Measurements from ENCODE around the gene ZNF778. TPM values are rescaled to one million over a fixed set of nuclear protein-coding genes. Genes with fewer than 3 reads are reported as not detected.

The ZNF778 gene
- total and polyA plus RNA-seq, 2 of the 13 experiments (the other 11 are each of a cell fraction or from before 2014, with no cell fraction given) = 3.8 to 7.2 TPM

DNA sequence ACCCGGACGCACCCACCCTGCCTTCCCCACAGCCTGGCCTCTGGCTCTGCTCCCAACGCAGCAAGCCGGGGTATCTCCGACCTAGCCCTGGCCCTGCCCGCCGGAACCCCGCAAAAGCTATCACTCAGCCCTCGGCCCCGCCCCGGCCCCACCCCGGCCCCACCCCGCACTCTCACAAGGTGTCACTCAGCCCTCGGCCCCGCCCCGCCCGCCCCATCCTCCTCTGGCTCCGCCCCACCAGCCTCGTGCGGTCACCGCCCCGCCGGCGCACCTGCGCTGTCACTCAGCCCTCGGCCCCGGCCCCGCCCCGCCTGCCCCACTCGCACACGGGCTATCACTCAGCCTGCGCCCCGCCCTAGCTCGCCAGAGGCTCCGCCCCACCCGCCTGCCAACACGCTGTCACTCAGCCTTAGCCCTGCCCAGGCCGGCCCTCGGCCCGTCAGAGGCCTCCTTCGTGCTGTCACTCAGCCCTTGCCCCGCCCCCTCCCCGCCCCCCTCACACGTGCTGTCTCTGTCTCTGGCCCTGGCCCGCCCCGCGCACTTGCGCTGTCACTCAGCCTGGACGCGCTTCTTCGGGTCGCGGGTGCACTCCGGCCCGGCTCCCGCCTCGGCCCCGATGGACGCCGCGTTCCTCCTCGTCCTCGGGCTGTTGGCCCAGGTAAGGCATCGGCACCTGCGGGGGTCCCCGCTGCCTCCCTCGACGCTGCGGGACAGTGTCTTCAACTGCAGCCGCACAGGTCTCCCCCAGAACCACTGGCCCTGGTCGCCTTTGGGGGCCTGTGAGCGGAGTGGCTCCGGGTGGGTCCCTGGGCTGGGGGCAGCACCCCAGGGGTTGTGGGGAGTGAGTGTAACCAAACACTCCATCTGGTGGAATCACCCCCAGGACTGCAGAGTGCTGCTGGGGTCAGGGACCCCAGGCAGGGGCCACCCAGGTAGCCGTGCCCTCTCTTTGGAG is 46.0 kb upstream of the ZNF778 start, which contains the start of gene CDH15 (continued):
- TF ChIP-seq ZNF615 (CRISPR knock-in tag; IDR thresholded peaks at IDR 0.05; ENCODE audit: borderline replicate concordance) (no peak), FOXP1 (IDR thresholded peaks at IDR 0.05) (no peak), FOXP1 (CRISPR knock-in tag; IDR thresholded peaks at IDR 0.05) (no peak), ARNTL (CRISPR knock-in tag; IDR thresholded peaks at IDR 0.05) (peak; percentile 87), ZEB1 (IDR thresholded peaks at IDR 0.05; ENCODE audit: insufficient replicate concordance, low read depth) (peak; percentile 54), ZNF33A (CRISPR knock-in tag; IDR thresholded peaks at IDR 0.05; ENCODE audit: borderline replicate concordance) (no peak), ELF1 (CRISPR knock-in tag; IDR thresholded peaks at IDR 0.05) (no peak), HNRNPLL (IDR thresholded peaks at IDR 0.05; ENCODE audit: low read depth, low read length, poor library complexity, severe bottlenecking) (peak; percentile 30), RAD51 (IDR thresholded peaks at IDR 0.05; ENCODE audit: borderline replicate concordance) (no peak), SP2 (CRISPR knock-in tag; IDR thresholded peaks at IDR 0.05) (peak; percentile 87), HOXD1 (CRISPR knock-in tag; IDR thresholded peaks at IDR 0.05) (0 out of 2 replicates have a peak, but pooled peaks have one; percentile 31)

DNA sequence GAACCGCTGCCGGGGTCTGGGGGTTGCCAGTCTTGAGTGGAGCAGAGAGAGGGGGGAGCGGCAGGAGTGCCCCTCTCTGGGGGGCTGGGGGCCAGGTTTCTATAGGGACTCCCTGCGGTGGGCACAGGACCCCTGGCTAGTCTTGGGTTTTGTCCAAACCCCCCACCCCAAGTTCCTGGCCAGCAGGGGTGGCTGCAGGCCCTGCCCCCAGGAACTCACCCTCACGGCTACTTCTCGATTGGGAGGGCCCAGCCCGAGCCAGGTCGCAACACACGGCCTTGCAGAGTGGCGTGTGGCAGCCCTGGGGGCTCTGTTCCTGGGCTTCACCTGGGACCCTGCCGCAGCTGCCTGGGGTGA is 45.4 kb upstream of the ZNF778 start:
- CTCF ChIA-PET (ENCODE audit: low intra/inter-chr PET ratio, low total read pairs) = no interaction called here
- DNase-seq (ENCODE audit: low spot score) (no peak), ATAC-seq (no peak), FAIRE-seq (no peak)
- Histone ChIP-seq H3K36me3 (replicated peaks in 1 of 2; ENCODE audit: control insufficient read depth in 1 of 2, insufficient read depth in 2 of 2, low read length in 2 of 2) (no peaks in the 10 kb centered on the region), H2AFZ (ENCODE audit: low read length) (no peak overlapping the region), H3K27me3 (ENCODE audit: control insufficient read depth in 1 of 2, insufficient read depth in 2 of 2, low read length in 2 of 2) (peaks cover 60 to 88% of the 10 kb centered on the region in 2 experiments), H3K4me1 (ENCODE audit: insufficient read depth, low read length) (peaks cover 64% of the 10 kb centered on the region), H3K9ac (ENCODE audit: insufficient read depth, low read depth, low read length) (no peak overlapping the region), H3K4me2 (ENCODE audit: low read depth, low read length) (peak overlapping the region; percentile 79), H3K4me3 (replicated peaks in 1 of 3; ENCODE audit: insufficient read depth in 1 of 3, low read depth in 2 of 3, low read length in 3 of 3) (peak overlapping the region in 1 of 3 experiments; percentile 69; a peak in 1 of 6 replicates), H3K79me2 (ENCODE audit: insufficient read depth, low read length) (no peaks in the 10 kb centered on the region), H3K27ac (ENCODE audit: extremely low read length, insufficient read depth, low read length) (no peak overlapping the region), H4K20me1 (ENCODE audit: insufficient read depth, low read length) (peaks cover 17% of the 10 kb centered on the region), H3K9me3 (ENCODE audit: low read length) (no peaks in the 10 kb centered on the region)
- intact Hi-C loops (cut with micrococcal nuclease; ENCODE audit: unreplicated experiment) = loop anchor here (5.0 kb wide), 1 partner anchor 45 kb away; the partner anchor contains the start of gene ZNF778
- POLR2A ChIA-PET = no interaction called here
- BruUV-seq (replicated peaks) = no TSS peak
- WGBS (ENCODE audit: low lambda C conversion rate) = 31% methylated on average over 4 of the region's 11 CpGs
- in situ Hi-C loops (cut with HindIII; ENCODE audit: extremely low pct_ligation_motif_present, low pct_unique_long_range_greater_than_20kb) = no loop called here
- no peak for TF ChIP-seq EHMT2 (IDR thresholded peaks at IDR 0.05; ENCODE audit: borderline replicate concordance, low read depth, low read length)
- TF ChIP-seq, protein P1, sequence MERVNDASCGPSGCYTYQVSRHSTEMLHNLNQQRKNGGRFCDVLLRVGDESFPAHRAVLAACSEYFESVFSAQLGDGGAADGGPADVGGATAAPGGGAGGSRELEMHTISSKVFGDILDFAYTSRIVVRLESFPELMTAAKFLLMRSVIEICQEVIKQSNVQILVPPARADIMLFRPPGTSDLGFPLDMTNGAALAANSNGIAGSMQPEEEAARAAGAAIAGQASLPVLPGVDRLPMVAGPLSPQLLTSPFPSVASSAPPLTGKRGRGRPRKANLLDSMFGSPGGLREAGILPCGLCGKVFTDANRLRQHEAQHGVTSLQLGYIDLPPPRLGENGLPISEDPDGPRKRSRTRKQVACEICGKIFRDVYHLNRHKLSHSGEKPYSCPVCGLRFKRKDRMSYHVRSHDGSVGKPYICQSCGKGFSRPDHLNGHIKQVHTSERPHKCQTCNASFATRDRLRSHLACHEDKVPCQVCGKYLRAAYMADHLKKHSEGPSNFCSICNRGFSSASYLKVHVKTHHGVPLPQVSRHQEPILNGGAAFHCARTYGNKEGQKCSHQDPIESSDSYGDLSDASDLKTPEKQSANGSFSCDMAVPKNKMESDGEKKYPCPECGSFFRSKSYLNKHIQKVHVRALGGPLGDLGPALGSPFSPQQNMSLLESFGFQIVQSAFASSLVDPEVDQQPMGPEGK (CRISPR knock-in tag; IDR thresholded peaks at IDR 0.05) = 0 out of 2 replicates have a peak, but pooled peaks have one; percentile 8
- no peak for TF ChIP-seq ZNF263 (CRISPR knock-in tag; IDR thresholded peaks at IDR 0.05)
- 0 out of 2 replicates have a peak, but pooled peaks have one; percentile 24 for TF ChIP-seq PHF20 (CRISPR knock-in tag; IDR thresholded peaks at IDR 0.05)
- TF ChIP-seq, protein P2, sequence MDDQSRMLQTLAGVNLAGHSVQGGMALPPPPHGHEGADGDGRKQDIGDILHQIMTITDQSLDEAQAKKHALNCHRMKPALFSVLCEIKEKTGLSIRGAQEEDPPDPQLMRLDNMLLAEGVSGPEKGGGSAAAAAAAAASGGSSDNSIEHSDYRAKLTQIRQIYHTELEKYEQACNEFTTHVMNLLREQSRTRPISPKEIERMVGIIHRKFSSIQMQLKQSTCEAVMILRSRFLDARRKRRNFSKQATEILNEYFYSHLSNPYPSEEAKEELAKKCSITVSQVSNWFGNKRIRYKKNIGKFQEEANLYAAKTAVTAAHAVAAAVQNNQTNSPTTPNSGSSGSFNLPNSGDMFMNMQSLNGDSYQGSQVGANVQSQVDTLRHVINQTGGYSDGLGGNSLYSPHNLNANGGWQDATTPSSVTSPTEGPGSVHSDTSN (CRISPR knock-in tag; IDR thresholded peaks at IDR 0.05; ENCODE audit: borderline replicate concordance) = no peak
- no peak for TF ChIP-seq XRCC5 (optimal IDR thresholded peaks at IDR 0.05; ENCODE audit: low read length)
- no peak for TF ChIP-seq KDM3A (CRISPR knock-in tag; IDR thresholded peaks at IDR 0.05; ENCODE audit: low read depth)
- no peak for TF ChIP-seq HMG20A (CRISPR knock-in tag; IDR thresholded peaks at IDR 0.05; ENCODE audit: borderline replicate concordance)
- TF ChIP-seq ZNF383 (CRISPR knock-in tag; IDR thresholded peaks at IDR 0.05; ENCODE audit: borderline replicate concordance) = no peak

All from HepG2 (cell line).